Smooth muscle cell (in vitro differentiated cells): ENCODE data around the gene SEMA4B. TPM values are rescaled to one million over a fixed set of nuclear protein-coding genes. Genes with fewer than 3 reads are reported as not detected.
A peak's percentile ranks its signal among the peaks of the same experiment; 100 is the strongest.

Experiments used
- DNase-seq: peaks from one replicate; lab custom pipeline; 2025; ENCODE audit not compliant: unreplicated experiment; lab: John Stamatoyannopoulos, UW
- H2AFZ ChIP-seq: fragments of 200-600 bp; sonication (generic); 2 replicates; pipeline ENCODE4 v1.6.0; 2016; ENCODE audit warnings: antibody characterized with exemption, low read depth, mild to moderate bottlenecking
- H3F3A ChIP-seq: fragments of 200-600 bp; sonication (generic); 2 replicates; pipeline ENCODE4 v1.6.0; 2017; ENCODE audit warnings: antibody characterized with exemption, low read depth
- H3K27ac ChIP-seq: fragments of 200-600 bp; sonication (generic); 2 replicates; pipeline ENCODE4 v1.5.1; 2016; ENCODE audit warnings: low read depth, mild to moderate bottlenecking
- H3K27me3 ChIP-seq: fragments of 200-600 bp; sonication (generic); 2 replicates; pipeline ENCODE4 v1.6.1; 2016; ENCODE audit warnings: low read depth, mild to moderate bottlenecking
- H3K36me3 ChIP-seq: fragments of 200-600 bp; sonication (generic); 2 replicates; pipeline ENCODE4 v1.5.1; 2016; ENCODE audit warnings: low read depth
- H3K4me1 ChIP-seq: fragments of 200-600 bp; sonication (generic); 2 replicates; pipeline ENCODE4 v1.5.1; 2016; ENCODE audit warnings: low read depth
- H3K4me2 ChIP-seq: fragments of 200-600 bp; sonication (generic); 2 replicates; pipeline ENCODE4 v1.6.0; 2016; ENCODE audit warnings: mild to moderate bottlenecking
- H3K4me3 ChIP-seq: fragments of 200-600 bp; sonication (generic); 2 replicates; pipeline ENCODE4 v1.5.1; 2016; ENCODE audit warnings: mild to moderate bottlenecking
- H3K79me2 ChIP-seq: fragments of 200-600 bp; sonication (generic); 2 replicates; pipeline ENCODE4 v1.6.0; 2016; ENCODE audit warnings: low read depth, mild to moderate bottlenecking
- H3K9ac ChIP-seq: fragments of 200-600 bp; sonication (generic); 2 replicates; pipeline ENCODE4 v1.6.0; 2016; ENCODE audit warnings: low read depth
- H3K9me3 ChIP-seq: fragments of 200-600 bp; sonication (generic); replicated peaks from 2 replicates; pipeline ENCODE4 v1.5.1; 2016; ENCODE audit warnings: low read depth
- H4K20me1 ChIP-seq: fragments of 200-600 bp; sonication (generic); 2 replicates; pipeline ENCODE4 v1.6.0; 2016; ENCODE audit warnings: low read depth
- CTCF ChIP-seq: fragments of 200-600 bp; sonication (generic); IDR thresholded peaks from 2 replicates; pipeline ENCODE4 v1.5.1; 2017; ENCODE audit warnings: borderline replicate concordance, mild to moderate bottlenecking, antibody characterized with exemption; ENCODE audit not compliant: insufficient read depth, poor library complexity, severe bottlenecking
- WGBS: methylation state at CpG from one replicate; pipeline ENCODE4 v1.1.7; 2016; ENCODE audit warnings: low lambda C conversion rate; 5-methylcytosine and 5-hydroxymethylcytosine counted together
- polyA plus RNA-seq: library from polyadenylated mRNA; unstranded; fragments of >200 nt; fragmentation: Nextera tagmentation; extraction: Ambion mirVana; gene quantifications from 2 replicates; pipeline ENCODE4 v1.2.1, GENCODE V29; 2016
- total RNA-seq: library from RNA; depleted of rRNA; stranded (reverse); fragments of >200 nt; gene quantifications from 2 replicates; pipeline ENCODE4 v1.2.3, GENCODE V29; 2014

SEMA4B gene
- total and polyA plus RNA-seq, 2 experiments from 2014 or later, result 29.6 to 51.4 TPM

GRCh38 chr15:90200534-90201129 is 498 bp upstream of the SEMA4B start:
- 15% methylated on average over 23 of the region's 24 CpGs for WGBS
- H2AFZ ChIP-seq, result peak overlapping the region; percentile 89
- DNase-seq, result no peak
- H3K79me2 ChIP-seq, result peaks cover 39% of the 10 kb centered on the region
- H3K27me3 ChIP-seq, result no peaks in the 10 kb centered on the region
- peaks cover 14% of the 10 kb centered on the region for H3K4me1 ChIP-seq
- H3K36me3 ChIP-seq, result no peaks in the 10 kb centered on the region
- no peaks in the 10 kb centered on the region for H3K9me3 ChIP-seq
- peak overlapping the region; percentile 99 for H3K4me3 ChIP-seq
- H3K9ac ChIP-seq, result peak overlapping the region; percentile 62
- H4K20me1 ChIP-seq, result peaks cover 42% of the 10 kb centered on the region
- peak overlapping the region; percentile 100 for H3K4me2 ChIP-seq
- no peak for TF ChIP-seq CTCF
- H3F3A ChIP-seq, result peaks cover 15% of the 10 kb centered on the region
- H3K27ac ChIP-seq, result no peak overlapping the region

GRCh38 chr15:90201944-90202375 is 830 bp downstream of the SEMA4B start:
- Histone ChIP-seq H2AFZ (peak overlapping the region; percentile 89), H4K20me1 (peaks cover 56% of the 10 kb centered on the region), H3K27me3 (no peaks in the 10 kb centered on the region), H3K4me2 (peak overlapping the region; percentile 100), H3K27ac (no peak overlapping the region), H3K9ac (peak overlapping the region; percentile 62), H3K9me3 (no peaks in the 10 kb centered on the region), H3K36me3 (no peaks in the 10 kb centered on the region), H3K4me1 (peaks cover 14% of the 10 kb centered on the region), H3F3A (peaks cover 15% of the 10 kb centered on the region), H3K79me2 (peaks cover 50% of the 10 kb centered on the region), H3K4me3 (peak overlapping the region; percentile 99)
- no peak for TF ChIP-seq CTCF
- no peak for DNase-seq
- WGBS, result 1% methylated on average over 20 of the region's 25 CpGs

- no peaks in the 10 kb centered on the region for H3K9me3 ChIP-seq
- peaks cover 64% of the 10 kb centered on the region for H4K20me1 ChIP-seq
- DNase-seq, result no peak
- H3K4me3 ChIP-seq, result peak overlapping the region; percentile 99
- H3K36me3 ChIP-seq, result no peaks in the 10 kb centered on the region
- peaks cover 15% of the 10 kb centered on the region for H3F3A ChIP-seq
- no peak overlapping the region for H2AFZ ChIP-seq
- no peak overlapping the region for H3K27ac ChIP-seq
- H3K4me1 ChIP-seq, result peaks cover 14% of the 10 kb centered on the region
- H3K79me2 ChIP-seq, result peaks cover 60% of the 10 kb centered on the region
- H3K4me2 ChIP-seq, result peak overlapping the region; percentile 100
- no peak for TF ChIP-seq CTCF
- no peaks in the 10 kb centered on the region for H3K27me3 ChIP-seq
- no peak overlapping the region for H3K9ac ChIP-seq
- 89% methylated on average over 4 of the region's 4 CpGs for WGBS
Observed at GRCh38 chr15:90202929-90203328, 1.8 kb downstream of the SEMA4B start.

- 95% methylated on average over 7 of the region's 7 CpGs for WGBS
- no peak overlapping the region for H3K4me3 ChIP-seq
- H3K4me1 ChIP-seq, result peaks cover 14% of the 10 kb centered on the region
- no peak overlapping the region for H2AFZ ChIP-seq
- no peaks in the 10 kb centered on the region for H3K27me3 ChIP-seq
- H3K36me3 ChIP-seq, result no peaks in the 10 kb centered on the region
- H3K9ac ChIP-seq, result no peak overlapping the region
- no peak for TF ChIP-seq CTCF
- H3K27ac ChIP-seq, result no peak overlapping the region
- peaks cover 64% of the 10 kb centered on the region for H4K20me1 ChIP-seq
- H3F3A ChIP-seq, result peaks cover 15% of the 10 kb centered on the region
- DNase-seq, result no peak
- no peaks in the 10 kb centered on the region for H3K9me3 ChIP-seq
- peaks cover 65% of the 10 kb centered on the region for H3K79me2 ChIP-seq
- peak overlapping the region; percentile 100 for H3K4me2 ChIP-seq
Observed at GRCh38 chr15:90203473-90203872, 2.3 kb downstream of the SEMA4B start.
